Left forelimb (tissue), 1 donor: Measurements from ENCODE around the gene OPN5.
"Not testable (repeated sequence)": the region's sequence is repeated elsewhere in the genome, so short reads cannot be mapped to it uniquely, and the experiment has no call there.

Experiments
- DNase-seq: peaks from one replicate; pipeline ENCODE4 v3.0.0-alpha.2; 2018; ENCODE audit warnings: low spot score

Gene OPN5, protein sequence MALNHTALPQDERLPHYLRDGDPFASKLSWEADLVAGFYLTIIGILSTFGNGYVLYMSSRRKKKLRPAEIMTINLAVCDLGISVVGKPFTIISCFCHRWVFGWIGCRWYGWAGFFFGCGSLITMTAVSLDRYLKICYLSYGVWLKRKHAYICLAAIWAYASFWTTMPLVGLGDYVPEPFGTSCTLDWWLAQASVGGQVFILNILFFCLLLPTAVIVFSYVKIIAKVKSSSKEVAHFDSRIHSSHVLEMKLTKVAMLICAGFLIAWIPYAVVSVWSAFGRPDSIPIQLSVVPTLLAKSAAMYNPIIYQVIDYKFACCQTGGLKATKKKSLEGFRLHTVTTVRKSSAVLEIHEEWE

DNA sequence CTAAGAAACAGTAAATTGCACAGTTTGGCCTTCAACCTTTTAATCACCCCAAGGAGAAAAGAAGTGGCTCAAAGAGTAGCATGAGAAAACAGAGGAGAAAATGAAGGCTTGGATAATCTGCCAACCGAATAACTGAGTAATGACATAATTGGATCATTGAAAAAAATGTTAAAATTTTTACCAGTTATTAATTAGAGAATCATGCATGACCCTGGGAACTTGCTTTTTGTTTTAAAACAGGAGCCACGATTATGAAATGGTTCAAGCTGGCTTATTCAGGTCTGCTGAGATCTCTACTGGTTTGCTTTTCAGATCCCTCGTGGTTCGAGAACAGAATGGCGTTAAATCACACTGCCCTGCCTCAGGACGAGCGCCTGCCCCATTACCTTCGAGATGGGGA, at the start of gene OPN5:
OPN5 (plus strand) TSS at position 301 of the 400 bp plus-strand sequence; CDS start at position 336, 35 bp downstream.
- DNase-seq: no peak

DNA sequence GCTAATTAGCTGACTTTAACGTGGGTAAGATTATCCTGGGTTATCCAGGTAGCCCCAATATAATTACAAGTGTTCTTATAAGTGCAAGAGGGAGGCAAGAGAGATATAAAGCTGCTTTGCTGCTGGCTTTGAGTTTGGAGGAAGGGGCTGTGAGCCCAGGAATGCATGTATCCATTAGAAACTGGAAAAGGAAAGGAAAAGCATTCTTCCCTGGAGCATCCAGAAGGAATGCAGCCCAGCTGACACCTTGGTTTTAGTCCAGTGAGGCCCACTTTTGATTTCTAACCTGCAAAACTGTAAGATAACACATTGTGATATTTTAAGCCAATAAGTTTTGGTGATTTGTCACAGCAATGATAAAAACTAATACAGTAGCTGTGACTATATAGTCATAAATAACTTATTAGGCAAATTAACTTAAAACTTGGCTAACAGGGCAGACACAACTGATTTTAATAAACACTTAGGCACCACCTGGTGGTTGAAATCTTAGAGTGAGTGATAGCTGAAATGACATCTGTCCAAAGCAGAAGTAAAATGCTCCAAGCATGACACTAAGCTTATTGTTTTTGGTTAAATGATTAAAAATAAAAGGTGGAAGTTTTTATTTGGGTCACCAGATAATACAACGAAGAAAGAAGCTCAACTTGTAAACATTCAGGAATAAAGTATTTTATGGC, 47.8 kb upstream of the OPN5 start:
- DNase-seq: no peak

DNA sequence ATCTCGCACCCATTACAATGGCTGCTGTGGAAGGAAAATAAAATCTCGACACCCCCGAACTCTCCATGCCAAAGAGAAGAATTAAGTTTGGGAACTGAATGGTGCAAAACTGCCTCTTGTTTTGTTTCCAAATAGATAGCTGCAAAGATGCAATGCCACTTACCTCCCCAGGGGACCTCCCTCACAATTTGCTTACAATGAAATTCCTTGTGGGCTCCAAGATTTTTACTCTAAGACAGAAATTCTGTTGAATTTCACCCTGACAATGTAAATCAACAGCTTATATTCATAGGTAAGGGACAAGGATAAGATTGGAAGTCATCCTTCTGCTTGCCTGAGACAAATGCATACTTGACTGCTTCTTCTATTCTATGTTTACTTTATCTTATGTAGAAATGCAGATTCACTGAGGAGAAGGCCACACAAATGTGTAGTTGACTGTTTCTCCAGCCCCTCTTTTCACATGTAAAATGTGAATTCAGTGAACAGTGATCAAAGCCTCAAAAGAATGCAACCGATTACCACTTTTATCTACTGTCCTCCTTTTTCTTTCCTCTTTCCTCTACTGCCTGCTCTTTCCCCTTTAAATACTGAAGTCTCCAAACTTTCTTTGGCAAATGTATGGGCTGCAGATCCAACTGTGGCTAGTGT, 46.9 kb upstream of the OPN5 start:
- DNase-seq: no peak

DNA sequence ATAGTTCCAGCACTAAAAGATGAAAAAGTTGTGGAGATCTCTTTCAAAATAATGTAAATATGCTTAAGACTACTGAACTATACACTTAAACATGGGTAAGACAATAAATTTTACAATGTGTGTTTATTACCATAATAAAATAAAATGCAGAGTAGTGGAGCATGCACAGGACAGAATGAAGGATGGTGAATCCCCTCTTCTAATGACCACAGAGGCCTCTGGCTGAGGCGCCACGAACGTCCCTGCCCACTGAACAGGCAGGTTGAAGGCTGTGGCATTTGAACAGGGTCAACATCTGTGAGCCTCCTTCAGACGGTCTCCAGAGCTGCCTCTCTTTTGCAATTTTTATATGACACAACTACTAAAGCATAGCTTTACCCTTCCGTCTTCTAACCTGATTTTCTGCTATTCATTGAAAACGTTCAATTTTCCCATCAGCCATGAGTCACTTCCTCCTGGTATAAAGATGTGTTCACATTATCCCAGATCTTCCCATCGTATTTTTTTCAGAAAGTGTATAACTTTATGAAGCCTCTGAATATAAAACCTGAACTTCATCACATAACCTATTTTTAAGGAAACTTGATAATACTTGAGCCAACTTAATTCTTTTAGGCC, 45.6 kb upstream of the OPN5 start:
- no peak for DNase-seq

DNA sequence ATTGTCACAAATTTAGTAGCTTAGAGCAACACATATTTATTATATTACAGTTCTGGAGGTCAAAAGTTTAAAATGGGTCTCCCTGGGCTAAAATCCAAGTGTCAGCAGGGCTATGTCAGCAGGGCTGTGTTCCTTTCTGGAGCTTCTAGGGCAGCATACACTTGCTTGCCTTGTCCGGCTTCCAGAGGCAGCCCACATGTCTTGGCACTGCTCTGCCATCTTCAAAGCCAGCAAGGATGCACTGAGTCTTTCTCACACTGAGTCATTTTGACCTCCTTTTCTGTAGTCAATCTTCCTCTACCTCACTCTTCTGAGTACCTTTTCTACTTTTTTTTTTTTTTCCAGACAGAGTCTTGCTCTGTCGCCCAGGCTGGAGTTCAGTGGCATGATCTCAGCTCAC, 44.4 kb upstream of the OPN5 start:
- no peak for DNase-seq

DNA sequence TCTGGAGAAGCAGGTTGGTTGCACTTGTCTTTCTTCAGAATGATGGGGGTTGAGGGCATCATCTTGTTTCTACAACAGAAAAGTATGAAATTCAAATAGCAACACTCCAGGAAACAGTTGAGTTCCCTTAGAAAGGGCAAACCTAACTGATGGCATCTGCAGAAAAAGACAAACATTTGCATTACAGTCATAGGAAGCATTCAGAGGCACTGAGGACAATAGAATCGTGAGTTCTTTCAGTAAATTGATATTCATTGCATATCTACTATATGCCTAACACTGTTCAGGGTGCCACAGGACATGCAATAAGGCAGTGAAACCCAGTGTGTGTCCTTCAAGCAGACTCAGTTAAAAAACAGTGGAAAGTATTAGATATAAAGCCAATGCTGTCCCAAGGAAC, 41.1 kb upstream of the OPN5 start:
- DNase-seq: no peak

DNA sequence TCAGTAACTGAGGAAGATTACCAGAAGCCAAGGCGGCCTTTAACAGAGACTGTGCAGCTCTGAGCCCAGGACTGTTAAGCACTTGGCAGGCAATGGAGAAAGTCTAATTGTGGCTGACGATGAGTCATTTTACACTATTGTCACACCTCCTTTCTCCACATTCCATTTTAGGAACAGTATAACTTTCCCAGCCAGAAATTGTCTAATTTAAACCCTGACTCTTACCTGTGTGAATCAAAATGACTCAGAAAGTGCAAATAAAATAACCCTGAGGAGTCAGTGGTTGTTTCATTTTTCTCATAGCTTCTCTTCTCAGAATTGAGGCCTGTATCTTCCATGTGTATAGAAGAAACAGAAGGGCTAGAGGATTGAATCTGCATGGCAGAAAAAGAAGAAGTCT, 40.0 kb upstream of the OPN5 start:
- no peak for DNase-seq

DNA sequence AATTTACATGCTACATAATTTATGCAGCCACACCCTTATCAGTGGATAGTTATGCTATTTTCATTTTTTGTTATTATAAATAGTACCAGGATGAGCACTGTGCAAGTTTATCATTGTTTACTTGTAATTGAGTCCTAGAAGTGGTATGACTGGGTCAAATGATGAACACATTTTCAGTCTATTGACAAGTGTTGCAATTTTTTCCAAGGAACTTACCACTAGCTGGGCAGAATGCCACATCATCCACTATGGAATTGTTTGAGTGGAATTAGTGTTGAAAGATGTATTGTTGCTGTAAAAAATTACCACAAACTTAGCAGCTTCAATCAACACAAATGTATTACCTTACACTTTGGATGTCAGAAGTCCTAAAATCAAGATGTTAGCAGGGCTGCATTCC, 38.1 kb upstream of the OPN5 start:
- no peak for DNase-seq

DNA sequence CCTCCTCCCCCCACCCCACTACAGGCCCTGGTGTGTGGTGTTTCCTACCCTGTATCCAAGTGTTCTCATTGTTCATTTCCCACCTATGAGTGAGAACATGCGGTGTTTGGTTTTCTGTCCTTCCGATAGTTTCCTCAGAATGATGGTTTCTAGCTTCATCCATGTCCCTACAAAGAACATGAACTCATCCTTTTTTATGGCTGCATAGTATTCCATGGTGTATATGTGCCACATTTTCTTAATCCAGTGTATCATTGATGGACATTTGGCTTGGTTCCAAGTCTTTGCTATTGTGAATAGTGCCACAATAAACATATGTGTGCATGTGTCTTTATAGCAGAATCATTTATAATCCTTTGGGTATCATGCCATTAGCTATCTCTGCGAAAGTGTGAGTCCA, 36.6 kb upstream of the OPN5 start:
- not testable (repeated sequence) for DNase-seq

DNA sequence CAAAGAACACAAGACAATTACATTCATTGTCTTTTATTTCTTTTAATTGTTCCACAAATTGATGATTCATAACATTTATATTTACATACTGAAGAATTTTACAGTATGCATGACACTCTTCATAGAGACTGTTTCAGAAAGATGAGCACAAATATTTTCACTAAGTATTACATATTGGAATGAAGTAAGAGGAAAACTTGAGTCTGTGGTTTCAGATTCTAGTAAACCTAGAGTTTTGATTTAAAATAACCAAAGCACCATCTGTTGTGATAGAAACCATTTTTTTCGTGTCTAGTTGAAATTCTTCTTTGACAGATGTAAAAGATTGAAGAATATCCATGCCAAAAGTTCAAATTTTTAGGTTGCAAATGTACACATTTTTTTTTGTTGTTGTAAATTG, 32.1 kb upstream of the OPN5 start:
- no peak for DNase-seq

DNA sequence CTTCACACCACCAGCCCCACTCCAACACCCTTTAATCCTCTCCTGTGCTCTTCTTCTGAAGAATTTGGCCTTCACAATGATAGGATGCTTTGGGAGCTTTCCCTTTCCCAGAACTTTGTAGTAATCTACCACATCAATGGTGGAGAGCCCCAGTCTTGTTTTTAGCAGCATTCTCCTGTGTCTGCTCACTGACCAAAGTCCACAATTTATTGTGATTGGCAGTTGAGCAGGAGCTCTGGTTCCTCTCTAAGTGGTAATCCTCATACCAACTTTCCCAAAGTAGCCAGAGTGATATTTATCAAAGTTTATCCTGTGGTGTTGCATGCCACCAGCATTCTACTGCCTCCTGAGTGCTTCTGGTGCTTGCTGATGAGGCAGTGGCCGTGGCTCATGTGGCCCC, 29.0 kb upstream of the OPN5 start:
- no peak for DNase-seq

DNA sequence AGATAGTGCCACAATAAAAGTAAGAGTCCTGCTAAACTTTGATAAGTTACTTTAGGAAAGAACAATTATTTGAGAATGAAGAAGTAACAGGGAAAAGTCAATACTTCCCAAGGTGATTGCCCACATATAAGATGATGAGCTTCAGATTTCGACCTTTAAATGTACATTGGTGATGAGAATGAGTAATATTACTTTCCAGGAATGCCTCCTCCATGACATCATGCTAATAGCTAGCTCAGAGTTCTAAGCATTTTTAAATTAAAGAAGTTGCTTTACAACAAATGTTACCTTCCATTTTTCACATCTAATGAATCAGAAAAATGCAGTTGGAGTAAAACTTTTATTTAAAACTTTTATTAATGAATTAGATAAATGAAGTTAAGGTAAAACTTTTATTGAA, 22.5 kb upstream of the OPN5 start:
- DNase-seq: no peak

DNA sequence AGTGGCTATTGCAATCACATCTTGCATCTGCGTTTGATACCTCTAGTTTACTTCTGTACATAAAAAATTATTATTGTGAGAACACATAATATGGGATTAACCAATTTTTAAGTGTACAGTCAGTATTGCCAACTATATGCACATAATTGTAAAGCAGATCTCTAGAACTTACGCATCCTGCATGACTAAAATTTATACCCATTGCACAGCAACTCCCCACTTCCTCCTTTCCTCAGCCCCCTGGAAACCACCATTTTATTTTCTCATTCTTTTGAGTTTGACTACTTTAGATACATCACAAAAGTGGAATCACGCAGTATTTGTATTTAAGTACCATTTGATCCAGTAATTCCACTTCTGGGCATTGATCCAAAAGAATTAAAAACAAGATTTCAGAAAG, 19.3 kb upstream of the OPN5 start:
- no peak for DNase-seq

DNA sequence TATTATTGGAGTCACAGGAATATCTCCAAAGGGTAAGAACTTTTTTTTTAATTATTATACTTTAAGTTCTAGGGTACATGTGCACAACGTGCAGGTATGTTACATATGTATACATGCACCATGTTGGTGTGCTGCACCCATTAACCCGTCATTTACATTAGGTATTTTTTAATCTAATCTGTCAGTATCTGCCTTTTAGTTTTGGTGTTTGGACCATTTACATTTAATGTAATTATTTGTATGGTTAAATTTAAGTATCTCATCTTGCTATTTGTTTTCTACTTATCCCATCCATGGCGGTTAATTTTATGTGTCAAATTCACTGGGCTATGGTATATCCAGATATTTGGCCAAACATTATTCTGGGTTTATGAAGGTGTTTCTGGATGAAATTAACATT, 15.4 kb upstream of the OPN5 start:
- no peak for DNase-seq

DNA sequence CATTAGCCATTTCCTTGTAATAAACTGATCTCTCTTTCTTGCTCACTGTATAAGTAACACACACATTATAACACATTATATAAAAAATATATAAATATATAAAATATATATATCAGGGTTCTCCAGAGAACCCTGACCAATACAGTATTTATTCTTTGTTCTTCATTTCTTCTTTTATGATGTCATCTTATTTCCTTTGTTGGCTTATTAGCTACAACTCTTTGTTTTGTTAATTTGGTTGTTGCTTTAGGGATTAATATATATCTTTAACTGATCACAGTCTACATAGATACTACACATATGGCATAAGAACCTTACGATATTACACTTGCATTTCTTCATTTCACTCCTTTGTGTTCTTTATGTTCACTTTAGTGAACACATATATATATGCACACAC, 14.7 kb upstream of the OPN5 start:
- DNase-seq: no peak

DNA sequence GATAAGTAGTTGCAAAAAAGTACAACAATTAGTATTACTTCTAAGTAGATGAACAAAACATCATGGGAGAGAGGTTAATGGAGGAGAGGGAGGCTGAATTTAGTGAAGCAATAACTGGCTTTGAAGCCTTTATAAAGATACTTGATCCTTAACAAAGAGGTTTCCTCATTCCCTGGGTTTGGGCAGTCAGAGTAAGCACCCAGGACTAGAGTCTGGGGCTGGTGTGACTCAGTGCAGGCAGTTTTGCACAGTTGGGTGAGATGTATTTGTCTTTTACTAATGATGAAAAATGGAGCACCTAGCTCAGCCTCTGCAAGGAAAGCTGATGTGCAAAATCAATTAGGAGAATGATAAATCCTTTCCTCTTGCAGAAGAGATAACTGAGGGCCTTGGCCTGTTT, 11.8 kb upstream of the OPN5 start:
- no peak for DNase-seq

DNA sequence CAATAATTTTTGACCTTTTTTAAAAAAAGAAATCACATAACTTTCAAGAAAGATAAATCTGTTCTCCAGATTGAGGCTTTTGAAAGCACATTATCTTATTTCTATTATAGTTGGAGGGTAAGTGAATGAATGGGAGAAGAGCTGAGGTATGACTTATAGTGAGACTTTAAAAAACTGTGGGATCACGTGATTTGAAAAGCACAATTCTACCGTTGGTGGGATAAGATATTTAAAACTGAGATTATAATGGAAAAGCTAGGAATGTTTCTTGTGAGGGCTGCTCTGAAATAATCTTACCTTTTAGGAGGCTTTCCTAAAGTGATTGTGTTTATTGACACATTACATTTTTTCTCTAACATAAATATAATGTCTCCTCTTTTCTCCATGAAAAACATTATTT, 9.5 kb upstream of the OPN5 start:
- no peak for DNase-seq

DNA sequence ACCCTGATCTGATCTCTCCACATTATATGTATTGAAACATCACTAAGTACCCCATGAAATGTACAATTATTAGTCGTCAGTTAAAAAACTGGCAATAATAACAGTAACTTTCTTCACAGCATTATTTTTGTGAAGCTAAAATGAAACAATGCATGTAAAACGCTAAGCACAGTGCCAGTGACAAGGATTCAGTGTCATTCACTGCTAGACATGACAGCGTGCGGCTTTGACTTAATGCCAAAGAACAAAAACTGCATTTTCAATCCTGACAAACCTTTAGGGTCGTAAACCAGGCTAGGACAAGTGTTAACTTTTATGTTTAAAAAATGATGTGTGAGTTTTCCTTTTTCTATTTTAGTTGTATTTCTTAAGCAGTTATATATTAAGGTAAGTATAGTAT, 8.8 kb upstream of the OPN5 start:
- no peak for DNase-seq

DNA sequence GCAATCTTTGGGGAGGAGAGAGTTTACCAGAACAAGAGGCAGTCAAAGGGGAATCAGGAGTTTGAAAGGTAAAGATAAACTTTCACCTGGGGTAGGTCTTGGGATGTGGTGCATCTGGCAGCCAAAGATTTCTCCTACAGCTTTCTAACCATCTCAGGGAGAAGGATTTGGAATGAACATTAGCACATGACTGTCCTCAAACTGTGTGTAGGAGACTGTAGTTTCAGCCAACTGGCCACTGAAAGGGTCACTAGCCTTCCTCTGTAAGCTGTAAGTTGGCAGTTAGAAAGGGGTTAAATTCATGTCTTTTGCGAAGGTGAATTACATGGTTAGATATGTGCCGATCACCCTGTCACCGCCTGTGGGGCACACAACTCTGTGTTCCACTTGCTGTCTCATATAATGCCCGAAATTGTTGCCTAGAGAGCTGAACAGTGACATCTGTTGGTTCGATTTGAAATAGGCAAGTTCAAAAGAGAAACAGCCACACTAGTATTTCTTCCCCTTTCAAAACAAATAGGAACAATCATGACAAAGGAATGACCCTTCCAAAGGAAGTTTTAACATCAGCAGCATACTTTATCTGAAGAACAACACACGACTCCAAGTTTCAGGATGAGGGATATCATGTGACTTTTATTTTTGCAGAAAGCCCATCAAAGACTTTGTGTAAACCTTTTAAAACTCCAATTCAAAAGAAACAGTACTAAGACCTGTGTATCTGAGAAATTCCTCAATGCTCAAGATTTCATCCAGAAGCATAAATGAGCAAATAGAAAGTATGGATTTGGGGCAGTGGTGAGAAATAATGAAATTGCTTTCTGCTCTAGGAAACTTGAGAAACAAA, 1.1 kb upstream of the OPN5 start:
- DNase-seq: no peak

DNA sequence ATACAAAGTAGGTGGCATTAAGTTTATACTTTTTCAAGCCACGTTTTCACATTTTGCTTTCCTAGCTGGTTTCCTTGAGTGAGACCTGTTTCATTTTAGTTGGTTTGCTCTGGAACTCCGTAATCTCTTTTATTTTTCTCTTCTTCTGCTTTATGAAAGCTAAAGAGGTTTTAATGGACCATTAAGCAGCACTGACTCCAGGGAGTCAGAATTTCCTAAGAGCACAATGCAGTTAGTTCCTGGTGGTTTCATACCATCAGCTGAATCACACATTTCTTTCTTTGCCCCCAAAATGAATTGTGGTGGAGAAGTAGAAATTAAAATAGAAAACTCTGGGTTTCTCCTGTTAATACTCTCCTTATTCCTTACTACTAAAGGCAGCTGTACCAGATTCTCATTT, 3.4 kb downstream of the OPN5 start:
- no peak for DNase-seq

DNA sequence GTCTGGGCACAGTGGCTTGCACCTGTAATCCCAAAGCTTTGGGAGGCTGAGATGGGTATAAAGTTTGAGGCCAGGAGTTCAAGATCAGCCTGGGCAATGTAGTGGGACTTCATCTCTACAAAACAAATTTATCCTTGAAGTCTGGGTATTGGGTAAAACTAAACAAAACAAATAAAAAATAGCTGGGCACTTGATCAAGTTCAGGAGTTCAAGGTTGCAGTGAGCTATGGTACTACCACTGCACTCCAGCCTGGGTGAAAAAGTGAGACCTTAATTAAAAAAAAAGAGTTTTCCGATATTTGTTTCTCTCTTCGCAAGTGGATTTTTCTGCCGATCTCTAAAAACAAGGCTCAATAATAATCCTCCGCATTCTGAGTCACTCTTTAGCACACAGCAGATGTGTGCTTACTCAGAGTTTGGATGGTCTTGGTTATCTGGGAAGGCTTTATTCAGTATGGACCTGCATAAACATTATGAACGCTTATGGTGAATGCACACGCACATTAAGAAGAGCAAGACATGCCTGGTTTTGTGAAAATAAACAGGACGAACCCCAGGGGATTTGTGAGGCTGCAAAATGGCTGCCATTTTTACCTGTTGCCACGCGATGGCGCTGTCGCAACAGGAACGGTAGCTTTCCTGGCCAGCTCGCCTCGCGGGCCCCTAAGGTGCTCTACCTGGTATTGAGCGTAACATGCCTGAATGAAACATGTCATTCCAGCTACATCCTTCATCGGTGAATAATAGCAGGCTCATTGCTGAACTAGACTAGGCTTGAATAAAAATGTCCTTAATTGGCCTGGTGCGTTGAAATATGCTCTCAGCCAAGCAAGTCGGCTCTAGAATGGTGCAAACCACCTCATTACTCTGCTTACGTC, 6.0 kb downstream of the OPN5 start:
- DNase-seq: no peak
